Muscle layer of colon (tissue), 2 donors: ENCODE results near the gene DGKQ.

Source experiments
- H3K27ac ChIP-seq: one replicate; pipeline ENCODE4 v1.7.0; 2013; ENCODE audit warnings: low read depth, mild to moderate bottlenecking, low read length, moderate library complexity
- H3K27me3 ChIP-seq, 2 donors: one replicate each; pipeline ENCODE4 v1.7.0; 2013; ENCODE audit warnings: low read length in 2 of 2, mild to moderate bottlenecking in 2 of 2; ENCODE audit not compliant: insufficient read depth in 2 of 2, control insufficient read depth in 1 of 2
- H3K36me3 ChIP-seq: one replicate; pipeline ENCODE4 v1.7.0; 2013; ENCODE audit warnings: mild to moderate bottlenecking, low read length; ENCODE audit not compliant: insufficient read depth
- H3K4me1 ChIP-seq: one replicate; pipeline ENCODE4 v1.7.0; 2013; ENCODE audit warnings: mild to moderate bottlenecking, low read length; ENCODE audit not compliant: insufficient read depth
- H3K4me3 ChIP-seq, 2 donors: one replicate each; pipeline ENCODE4 v1.7.0; 2013; ENCODE audit warnings: low read length in 2 of 2, low read depth in 1 of 2, mild to moderate bottlenecking in 1 of 2, moderate library complexity in 1 of 2
- H3K9ac ChIP-seq: one replicate; pipeline ENCODE4 v1.7.0; 2013; ENCODE audit warnings: low read length
- H3K9me3 ChIP-seq: one replicate; pipeline ENCODE4 v1.7.0; 2013; ENCODE audit warnings: mild to moderate bottlenecking, low read length
- donor health status: abdominal sarcoma.
- donor health status: Adenocarcinoma of cecum.

DGKQ gene

GRCh38 chr4:1015746-1016145 lies 42.4 kb upstream of the DGKQ start:
- H3K9me3 ChIP-seq, result no peaks in the 10 kb centered on the region
- H3K27ac ChIP-seq, result no peak overlapping the region
- no peak overlapping the region for H3K9ac ChIP-seq
- peaks cover 2% of the 10 kb centered on the region for H3K4me1 ChIP-seq
- no peak overlapping the region for H3K4me3 ChIP-seq
- H3K27me3 ChIP-seq, result no peaks in the 10 kb centered on the region
- no peaks in the 10 kb centered on the region for H3K36me3 ChIP-seq

- no peaks in the 10 kb centered on the region for H3K9me3 ChIP-seq
- H3K27me3 ChIP-seq, result no peaks in the 10 kb centered on the region
- H3K4me1 ChIP-seq, result peaks cover 7% of the 10 kb centered on the region
- H3K4me3 ChIP-seq, result no peak overlapping the region
- no peak overlapping the region for H3K9ac ChIP-seq
- no peak overlapping the region for H3K27ac ChIP-seq
- H3K36me3 ChIP-seq, result no peaks in the 10 kb centered on the region
These were observed 41.8 kb upstream of the DGKQ start for GRCh38 chr4:1015179-1015578.

DNA sequence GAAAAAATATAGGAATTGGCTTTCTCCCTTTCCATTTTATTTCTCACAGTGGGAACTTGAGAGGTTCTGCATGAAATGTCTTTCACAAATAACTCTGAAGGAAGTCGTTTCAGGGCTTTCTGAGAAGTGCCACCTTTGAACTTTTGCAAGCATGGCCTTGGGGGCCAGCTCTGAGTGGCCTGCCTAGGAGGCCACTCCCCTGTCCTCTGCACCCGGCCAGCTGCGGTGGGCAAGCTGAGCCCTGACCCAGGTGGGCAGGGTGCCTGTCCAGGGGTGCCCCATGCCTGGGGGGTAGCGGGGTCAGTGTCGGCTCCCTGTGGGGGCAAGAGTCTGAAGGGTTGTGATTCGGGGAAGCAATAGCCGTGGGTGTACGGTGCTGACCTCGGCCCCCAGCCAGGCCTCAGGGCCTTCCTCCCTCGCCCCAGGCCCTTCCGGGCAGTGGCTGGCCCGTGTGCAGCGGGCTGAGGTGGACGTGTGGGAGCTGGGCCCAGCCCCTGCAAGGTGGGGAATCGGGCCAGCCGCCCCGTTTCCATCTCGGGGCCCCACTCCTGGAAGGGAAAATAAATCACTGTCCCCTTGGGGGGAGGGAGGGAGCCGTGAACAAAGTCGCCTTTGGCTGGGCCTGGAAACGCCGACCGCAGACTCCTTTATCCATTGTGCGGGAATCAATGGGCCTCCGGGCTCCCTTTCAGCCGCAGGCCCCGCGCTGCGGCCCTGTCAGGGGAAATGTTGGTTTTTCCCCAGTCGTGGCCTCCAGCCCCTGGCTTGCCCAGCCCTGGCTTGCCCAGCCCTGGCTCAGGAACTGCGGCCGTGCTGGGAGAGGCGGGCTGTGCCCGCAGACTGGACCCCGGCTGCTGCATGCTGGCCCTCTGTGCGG lies 41.2 kb upstream of the DGKQ start:
- H3K9me3 ChIP-seq, result no peaks in the 10 kb centered on the region
- no peak overlapping the region for H3K4me3 ChIP-seq
- H3K4me1 ChIP-seq, result peaks cover 8% of the 10 kb centered on the region
- H3K36me3 ChIP-seq, result no peaks in the 10 kb centered on the region
- no peak overlapping the region for H3K27ac ChIP-seq
- no peaks in the 10 kb centered on the region for H3K27me3 ChIP-seq
- no peak overlapping the region for H3K9ac ChIP-seq

DNA sequence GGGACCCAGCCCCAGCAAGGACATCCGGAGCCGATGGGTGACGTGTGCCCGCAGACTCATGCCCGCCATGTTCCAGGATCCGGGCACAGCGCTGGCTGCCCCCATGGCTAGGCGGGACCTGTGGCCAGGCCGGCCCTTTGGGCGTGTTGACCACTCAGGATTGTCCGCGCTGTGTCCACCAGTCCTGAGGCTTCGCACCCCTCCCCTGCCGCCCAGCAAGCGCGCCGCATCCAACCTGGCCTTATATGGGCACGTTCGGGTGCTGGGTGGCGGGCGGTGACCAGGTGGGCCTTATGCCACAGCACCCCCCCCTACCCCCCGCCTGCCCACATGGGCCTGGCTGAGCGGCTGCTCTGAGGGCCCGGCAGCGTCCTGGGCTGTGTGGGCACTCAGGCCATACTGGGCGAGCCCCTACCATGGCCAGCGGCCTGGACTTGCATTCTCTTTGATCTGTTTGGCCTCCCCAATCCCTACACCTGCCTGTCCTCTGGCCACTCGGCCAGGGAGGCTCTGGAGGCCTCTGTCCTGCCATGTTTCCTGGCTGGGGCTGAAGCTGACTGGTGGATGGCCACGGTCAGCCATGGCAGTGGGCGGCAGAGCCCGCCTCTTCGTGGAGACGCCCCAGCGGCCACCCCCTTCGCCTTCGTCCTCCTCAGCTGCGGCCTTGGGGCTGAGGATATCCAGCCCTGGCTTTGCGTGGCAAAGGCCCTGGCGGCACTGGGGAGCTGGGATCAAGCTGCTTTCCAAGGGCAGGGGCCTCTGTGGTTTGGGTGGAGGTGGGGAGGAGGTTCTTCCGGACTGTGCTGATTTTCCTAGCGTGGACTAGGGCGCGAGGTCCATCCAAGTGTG lies 40.1 kb upstream of the DGKQ start:
- Histone ChIP-seq H3K27me3 (peaks cover 5 to 7% of the 10 kb centered on the region in 2 donors), H3K9me3 (no peaks in the 10 kb centered on the region), H3K36me3 (no peaks in the 10 kb centered on the region), H3K4me3 (no peak overlapping the region), H3K27ac (no peak overlapping the region), H3K9ac (no peak overlapping the region), H3K4me1 (peaks cover 16% of the 10 kb centered on the region)

DNA sequence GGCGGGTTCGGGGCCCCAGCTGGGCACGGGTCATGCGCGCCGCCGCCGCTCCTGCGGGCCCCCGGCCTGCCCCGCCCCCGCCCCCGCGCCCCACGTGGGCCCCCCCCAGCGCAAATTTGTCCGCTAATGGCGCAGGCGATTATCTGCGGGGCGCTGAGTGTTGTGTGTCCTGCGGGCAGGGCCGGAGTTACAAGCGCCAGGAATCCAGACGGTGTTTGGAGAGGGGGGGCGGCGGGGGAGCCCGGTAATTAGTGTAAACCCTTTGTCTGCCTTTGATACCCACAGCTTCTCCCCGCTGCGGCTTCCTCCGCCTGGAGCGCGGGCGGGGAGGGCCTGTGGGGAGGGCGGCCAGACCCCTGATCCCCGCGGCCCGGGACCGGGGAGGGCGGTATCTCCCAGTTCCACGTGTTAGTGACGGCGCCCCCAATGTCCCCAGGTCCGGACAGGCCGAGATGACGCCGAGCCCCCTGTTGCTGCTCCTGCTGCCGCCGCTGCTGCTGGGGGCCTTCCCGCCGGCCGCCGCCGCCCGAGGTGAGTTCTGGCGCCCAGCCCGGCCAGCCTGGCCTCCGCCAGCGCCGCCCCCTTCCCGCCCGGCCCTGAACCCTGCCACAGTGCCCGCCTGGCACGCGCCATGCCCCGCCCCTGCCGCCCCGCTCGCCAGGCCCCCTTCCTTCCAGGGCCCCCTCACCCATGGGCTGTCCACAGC lies 38.8 kb upstream of the DGKQ start:
- H3K9me3 ChIP-seq, result no peaks in the 10 kb centered on the region
- no peak overlapping the region for H3K9ac ChIP-seq
- peaks cover 18% of the 10 kb centered on the region for H3K4me1 ChIP-seq
- no peak overlapping the region for H3K27ac ChIP-seq
- peaks cover 11 to 16% of the 10 kb centered on the region in 2 donors for H3K27me3 ChIP-seq
- H3K4me3 ChIP-seq, result no peak overlapping the region
- no peaks in the 10 kb centered on the region for H3K36me3 ChIP-seq

GRCh38 chr4:1011666-1012033 lies 38.3 kb upstream of the DGKQ start:
- Histone ChIP-seq H3K36me3 (no peaks in the 10 kb centered on the region), H3K9ac (no peak overlapping the region), H3K4me1 (peaks cover 18% of the 10 kb centered on the region), H3K27me3 (peaks cover 11 to 21% of the 10 kb centered on the region in 2 donors), H3K27ac (no peak overlapping the region), H3K9me3 (no peaks in the 10 kb centered on the region), H3K4me3 (no peak overlapping the region)

- Histone ChIP-seq H3K27me3 (peaks cover 11 to 24% of the 10 kb centered on the region in 2 donors), H3K9ac (no peak within 1 kb of the TSS)
These were observed 37.8 kb upstream of the DGKQ start, which contains the start of gene FGFRL1 for GRCh38 chr4:1011022-1011665. Gene FGFRL1, plus strand, starts transcription at chr4:1011626. Its CDS starts 860 bp downstream, at chr4:1012486.

GRCh38 chr4:1010395-1011021 lies 37.1 kb upstream of the DGKQ start:
- Histone ChIP-seq H3K4me1 (peaks cover 18% of the 10 kb centered on the region), H3K4me3 (peak overlapping the region; percentile 53 to 71), H3K9me3 (no peaks in the 10 kb centered on the region), H3K36me3 (no peaks in the 10 kb centered on the region), H3K27me3 (peaks cover 11 to 25% of the 10 kb centered on the region in 2 donors), H3K9ac (no peak overlapping the region), H3K27ac (peak overlapping the region; percentile 34)

More at GRCh38 chr4:1011022-1011665, 37.8 kb upstream of the DGKQ start, which contains the start of gene FGFRL1:
- peaks cover 18% of the 10 kb centered on the region for H3K4me1 ChIP-seq
- H3K36me3 ChIP-seq, result no peaks in the 10 kb centered on the region
- H3K4me3 ChIP-seq, result peak within 1 kb of the TSS; percentile 53 to 71
- H3K27ac ChIP-seq, result peak within 1 kb of the TSS; percentile 34
- no peaks in the 10 kb centered on the region for H3K9me3 ChIP-seq

GRCh38 chr4:1009542-1010394 lies 36.4 kb upstream of the DGKQ start:
- Histone ChIP-seq H3K9ac (no peak overlapping the region), H3K4me3 (peak overlapping the region; percentile 71 to 75), H3K36me3 (no peaks in the 10 kb centered on the region), H3K27me3 (peaks cover 18 to 33% of the 10 kb centered on the region in 2 donors), H3K4me1 (peaks cover 18% of the 10 kb centered on the region), H3K9me3 (no peaks in the 10 kb centered on the region), H3K27ac (peak overlapping the region; percentile 34)
